Measurements from ENCODE around the gene IQCE.

DNA sequence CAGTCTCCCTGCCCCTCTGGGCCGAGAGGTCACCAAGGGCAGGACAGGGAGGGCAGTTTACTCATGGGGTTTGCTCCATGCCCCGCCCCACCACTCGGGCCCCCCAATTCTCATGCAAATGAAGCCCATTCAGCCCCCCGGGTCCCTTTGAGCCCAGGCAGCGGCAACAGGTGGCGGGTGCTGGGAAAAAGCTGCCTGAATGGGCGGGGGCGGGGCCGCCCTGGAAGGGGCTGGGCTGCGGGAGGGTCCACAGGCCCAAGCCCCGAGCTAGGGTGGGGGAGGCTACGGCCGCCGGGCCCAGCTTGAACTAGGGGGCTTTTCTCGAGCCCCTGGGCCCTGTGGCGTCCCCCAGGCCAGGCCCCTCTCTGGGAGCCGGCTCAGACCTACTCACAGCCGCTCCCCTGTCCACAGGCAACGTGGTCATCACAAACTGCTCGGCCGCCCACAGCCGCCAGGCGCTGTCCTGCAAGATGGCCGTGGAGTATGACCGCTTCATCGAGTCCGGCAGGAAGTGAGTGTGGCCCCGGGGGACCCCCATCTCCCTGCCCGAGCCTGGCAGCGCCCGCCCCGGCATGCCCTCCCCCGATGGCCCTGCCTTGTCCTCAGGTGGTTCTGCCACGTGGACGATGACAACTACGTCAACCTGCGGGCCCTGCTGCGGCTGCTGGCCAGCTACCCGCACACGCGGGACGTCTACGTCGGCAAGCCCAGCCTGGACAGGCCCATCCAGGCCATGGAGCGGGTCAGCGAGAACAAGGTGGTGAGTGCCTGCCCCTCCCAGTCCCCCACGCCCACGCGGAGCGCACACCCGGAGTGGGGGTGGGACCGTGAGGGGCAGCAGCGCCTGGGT lies 33.7 kb upstream of the IQCE start:
- TF ChIP-seq, protein P1, sequence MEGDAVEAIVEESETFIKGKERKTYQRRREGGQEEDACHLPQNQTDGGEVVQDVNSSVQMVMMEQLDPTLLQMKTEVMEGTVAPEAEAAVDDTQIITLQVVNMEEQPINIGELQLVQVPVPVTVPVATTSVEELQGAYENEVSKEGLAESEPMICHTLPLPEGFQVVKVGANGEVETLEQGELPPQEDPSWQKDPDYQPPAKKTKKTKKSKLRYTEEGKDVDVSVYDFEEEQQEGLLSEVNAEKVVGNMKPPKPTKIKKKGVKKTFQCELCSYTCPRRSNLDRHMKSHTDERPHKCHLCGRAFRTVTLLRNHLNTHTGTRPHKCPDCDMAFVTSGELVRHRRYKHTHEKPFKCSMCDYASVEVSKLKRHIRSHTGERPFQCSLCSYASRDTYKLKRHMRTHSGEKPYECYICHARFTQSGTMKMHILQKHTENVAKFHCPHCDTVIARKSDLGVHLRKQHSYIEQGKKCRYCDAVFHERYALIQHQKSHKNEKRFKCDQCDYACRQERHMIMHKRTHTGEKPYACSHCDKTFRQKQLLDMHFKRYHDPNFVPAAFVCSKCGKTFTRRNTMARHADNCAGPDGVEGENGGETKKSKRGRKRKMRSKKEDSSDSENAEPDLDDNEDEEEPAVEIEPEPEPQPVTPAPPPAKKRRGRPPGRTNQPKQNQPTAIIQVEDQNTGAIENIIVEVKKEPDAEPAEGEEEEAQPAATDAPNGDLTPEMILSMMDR (conservative IDR thresholded peaks at IDR 0.05) = no peak
- no peak for TF ChIP-seq EZH2 (IDR thresholded peaks at IDR 0.05; ENCODE audit: low read depth)

Data from PC-9 (cell line).